ENCODE data around the gene ZNF787.
"Not testable (repeated sequence)": the region's sequence is repeated elsewhere in the genome, so short reads cannot be mapped to it uniquely, and the experiment has no call there.

Gene ZNF787

GRCh38 chr19:56101746-56102535 lies 19.2 kb downstream of the ZNF787 start:
- no peaks in the 10 kb centered on the region for H3K9me3 ChIP-seq (ENCODE audit: control insufficient read depth, low read length)

DNA sequence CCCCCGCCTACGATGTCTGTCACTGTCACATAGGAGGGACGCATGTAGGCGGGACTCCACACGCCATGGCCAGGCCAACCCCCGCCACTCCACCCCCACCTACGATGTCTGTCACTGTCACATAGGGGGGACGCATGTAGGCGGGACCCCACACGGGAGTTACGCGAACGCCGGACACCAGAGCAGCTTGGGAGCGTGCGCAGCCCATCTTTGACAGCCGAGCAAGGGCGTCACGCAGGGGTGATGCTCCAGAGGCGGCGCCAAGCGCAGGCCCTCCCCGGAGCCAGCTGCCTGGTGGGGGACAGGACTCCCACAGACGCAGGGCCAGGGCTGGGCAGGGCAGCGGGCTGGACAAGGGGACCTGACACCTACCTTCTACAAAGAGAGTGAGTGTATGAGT lies 20.0 kb downstream of the ZNF787 start:
- Histone ChIP-seq H3K4me3 (ENCODE audit: low read length) (no peak overlapping the region), H3K9me3 (ENCODE audit: control insufficient read depth, low read length) (no peaks in the 10 kb centered on the region), H3K27me3 (replicated peaks; ENCODE audit: control insufficient read depth, insufficient read depth, low read length) (no peaks in the 10 kb centered on the region), H3K9ac (ENCODE audit: low read length) (no peak overlapping the region), H3K4me1 (ENCODE audit: control insufficient read depth, insufficient read depth, low read length) (peaks cover 8% of the 10 kb centered on the region), H3K36me3 (ENCODE audit: control insufficient read depth, insufficient read depth, low read length, severe bottlenecking) (peaks cover 43% of the 10 kb centered on the region)
- no peak for DNase-seq (ENCODE audit: low read depth)

More at GRCh38 chr19:56101746-56102535, 19.2 kb downstream of the ZNF787 start:
- Histone ChIP-seq H3K27me3 (replicated peaks; ENCODE audit: control insufficient read depth, insufficient read depth, low read length) (no peaks in the 10 kb centered on the region), H3K4me1 (ENCODE audit: control insufficient read depth, insufficient read depth, low read length) (peaks cover 10% of the 10 kb centered on the region), H3K36me3 (ENCODE audit: control insufficient read depth, insufficient read depth, low read length, severe bottlenecking) (peaks cover 45% of the 10 kb centered on the region), H3K9ac (ENCODE audit: low read length) (no peak overlapping the region), H3K4me3 (ENCODE audit: low read length) (no peak overlapping the region)
- DNase-seq (ENCODE audit: low read depth): no peak

GRCh38 chr19:56099638-56100539 lies 21.2 kb downstream of the ZNF787 start:
- Histone ChIP-seq H3K36me3 (ENCODE audit: control insufficient read depth, insufficient read depth, low read length, severe bottlenecking) (peaks cover 50% of the 10 kb centered on the region), H3K9me3 (ENCODE audit: control insufficient read depth, low read length) (no peaks in the 10 kb centered on the region), H3K9ac (ENCODE audit: low read length) (no peak overlapping the region), H3K4me1 (ENCODE audit: control insufficient read depth, insufficient read depth, low read length) (no peaks in the 10 kb centered on the region), H3K27me3 (replicated peaks; ENCODE audit: control insufficient read depth, insufficient read depth, low read length) (no peaks in the 10 kb centered on the region), H3K4me3 (ENCODE audit: low read length) (no peak overlapping the region)
- DNase-seq (ENCODE audit: low read depth): no peak

- H3K9ac ChIP-seq (ENCODE audit: low read length): no peak overlapping the region
- no peaks in the 10 kb centered on the region for H3K9me3 ChIP-seq (ENCODE audit: control insufficient read depth, low read length)
- no peaks in the 10 kb centered on the region for H3K27me3 ChIP-seq (replicated peaks; ENCODE audit: control insufficient read depth, insufficient read depth, low read length)
- DNase-seq (ENCODE audit: low read depth): no peak
- peaks cover 50% of the 10 kb centered on the region for H3K36me3 ChIP-seq (ENCODE audit: control insufficient read depth, insufficient read depth, low read length, severe bottlenecking)
- no peak overlapping the region for H3K4me3 ChIP-seq (ENCODE audit: low read length)
- H3K4me1 ChIP-seq (ENCODE audit: control insufficient read depth, insufficient read depth, low read length): no peaks in the 10 kb centered on the region
Observed at GRCh38 chr19:56098731-56099568, 22.1 kb downstream of the ZNF787 start.

DNA sequence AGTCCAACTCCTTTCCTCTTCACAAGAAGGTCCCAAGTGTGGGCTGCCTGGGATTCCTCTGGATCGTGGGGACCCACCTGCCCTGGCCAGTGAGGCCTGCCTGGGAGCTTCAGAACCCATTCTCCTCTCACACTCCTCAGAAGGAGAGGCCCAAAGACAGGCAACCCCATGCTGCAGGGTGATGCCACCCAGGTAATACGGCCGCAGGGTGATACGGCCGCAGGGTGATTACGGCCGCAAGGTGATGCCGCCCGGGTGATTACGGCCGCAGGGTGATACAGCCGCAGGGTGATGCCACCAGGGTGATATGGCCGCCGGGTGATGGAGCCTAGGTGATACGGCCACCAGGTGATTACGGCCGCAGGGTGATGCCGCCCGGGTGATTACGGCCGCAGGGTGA lies 22.9 kb downstream of the ZNF787 start:
- not testable (repeated sequence) for H3K4me1 ChIP-seq (ENCODE audit: control insufficient read depth, insufficient read depth, low read length)
- peaks cover 56% of the 10 kb centered on the region for H3K36me3 ChIP-seq (ENCODE audit: control insufficient read depth, insufficient read depth, low read length, severe bottlenecking)

GRCh38 chr19:56097776-56098175 lies 23.3 kb downstream of the ZNF787 start:
- H3K36me3 ChIP-seq (ENCODE audit: control insufficient read depth, insufficient read depth, low read length, severe bottlenecking): peaks cover 58% of the 10 kb centered on the region
- no peaks in the 10 kb centered on the region for H3K9me3 ChIP-seq (ENCODE audit: control insufficient read depth, low read length)
- H3K9ac ChIP-seq (ENCODE audit: low read length): no peak overlapping the region
- no peaks in the 10 kb centered on the region for H3K4me1 ChIP-seq (ENCODE audit: control insufficient read depth, insufficient read depth, low read length)
- no peaks in the 10 kb centered on the region for H3K27me3 ChIP-seq (replicated peaks; ENCODE audit: control insufficient read depth, insufficient read depth, low read length)
- H3K4me3 ChIP-seq (ENCODE audit: low read length): no peak overlapping the region
- no peak for DNase-seq (ENCODE audit: low read depth)

More for the DNA sequence above, 22.9 kb downstream of the ZNF787 start:
- not testable (repeated sequence) for H3K9ac ChIP-seq (ENCODE audit: low read length); H3K4me3 ChIP-seq (ENCODE audit: low read length); H3K27me3 ChIP-seq (replicated peaks; ENCODE audit: control insufficient read depth, insufficient read depth, low read length); H3K9me3 ChIP-seq (ENCODE audit: control insufficient read depth, low read length); DNase-seq (ENCODE audit: low read depth)

GRCh38 chr19:56097306-56097705 lies 23.8 kb downstream of the ZNF787 start:
- no peak for DNase-seq (ENCODE audit: low read depth)
- Histone ChIP-seq H3K4me1 (ENCODE audit: control insufficient read depth, insufficient read depth, low read length) (no peaks in the 10 kb centered on the region), H3K27me3 (replicated peaks; ENCODE audit: control insufficient read depth, insufficient read depth, low read length) (no peaks in the 10 kb centered on the region), H3K9ac (ENCODE audit: low read length) (no peak overlapping the region), H3K4me3 (ENCODE audit: low read length) (no peak overlapping the region), H3K9me3 (ENCODE audit: control insufficient read depth, low read length) (no peaks in the 10 kb centered on the region), H3K36me3 (ENCODE audit: control insufficient read depth, insufficient read depth, low read length, severe bottlenecking) (peaks cover 56% of the 10 kb centered on the region)

DNA sequence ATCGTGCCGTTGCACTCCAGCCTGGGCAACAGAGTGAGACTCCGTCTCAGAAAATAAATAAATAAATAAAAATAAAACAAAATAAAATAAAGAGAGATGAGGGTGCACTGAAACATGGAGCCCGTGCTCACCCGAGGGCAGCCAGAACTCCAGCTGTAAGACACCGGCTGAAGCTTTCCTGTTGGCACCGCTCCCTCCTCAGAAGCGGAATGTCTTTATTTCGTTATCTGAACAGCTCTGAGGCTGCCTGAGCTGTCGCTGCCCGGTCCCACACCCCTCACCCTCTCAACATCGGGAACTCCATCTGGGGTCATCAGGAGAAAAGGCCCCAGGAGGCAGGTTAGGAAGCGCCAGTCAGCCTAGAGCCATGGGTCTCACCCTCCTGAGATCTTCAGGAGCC lies 24.4 kb downstream of the ZNF787 start:
- no peaks in the 10 kb centered on the region for H3K9me3 ChIP-seq (ENCODE audit: control insufficient read depth, low read length)
- H3K4me3 ChIP-seq (ENCODE audit: low read length): no peak overlapping the region
- H3K9ac ChIP-seq (ENCODE audit: low read length): no peak overlapping the region
- no peak for DNase-seq (ENCODE audit: low read depth)
- peaks cover 51% of the 10 kb centered on the region for H3K36me3 ChIP-seq (ENCODE audit: control insufficient read depth, insufficient read depth, low read length, severe bottlenecking)
- H3K4me1 ChIP-seq (ENCODE audit: control insufficient read depth, insufficient read depth, low read length): peaks cover 4% of the 10 kb centered on the region
- H3K27me3 ChIP-seq (replicated peaks; ENCODE audit: control insufficient read depth, insufficient read depth, low read length): no peaks in the 10 kb centered on the region

- H3K36me3 ChIP-seq (ENCODE audit: control insufficient read depth, insufficient read depth, low read length, severe bottlenecking): peaks cover 45% of the 10 kb centered on the region
- H3K4me3 ChIP-seq (ENCODE audit: low read length): no peak overlapping the region
- DNase-seq (ENCODE audit: low read depth): no peak
- H3K9me3 ChIP-seq (ENCODE audit: control insufficient read depth, low read length): no peaks in the 10 kb centered on the region
- H3K9ac ChIP-seq (ENCODE audit: low read length): no peak overlapping the region
- peaks cover 15% of the 10 kb centered on the region for H3K4me1 ChIP-seq (ENCODE audit: control insufficient read depth, insufficient read depth, low read length)
- H3K27me3 ChIP-seq (replicated peaks; ENCODE audit: control insufficient read depth, insufficient read depth, low read length): no peaks in the 10 kb centered on the region
Observed at GRCh38 chr19:56094449-56094848, 26.6 kb downstream of the ZNF787 start.

DNA sequence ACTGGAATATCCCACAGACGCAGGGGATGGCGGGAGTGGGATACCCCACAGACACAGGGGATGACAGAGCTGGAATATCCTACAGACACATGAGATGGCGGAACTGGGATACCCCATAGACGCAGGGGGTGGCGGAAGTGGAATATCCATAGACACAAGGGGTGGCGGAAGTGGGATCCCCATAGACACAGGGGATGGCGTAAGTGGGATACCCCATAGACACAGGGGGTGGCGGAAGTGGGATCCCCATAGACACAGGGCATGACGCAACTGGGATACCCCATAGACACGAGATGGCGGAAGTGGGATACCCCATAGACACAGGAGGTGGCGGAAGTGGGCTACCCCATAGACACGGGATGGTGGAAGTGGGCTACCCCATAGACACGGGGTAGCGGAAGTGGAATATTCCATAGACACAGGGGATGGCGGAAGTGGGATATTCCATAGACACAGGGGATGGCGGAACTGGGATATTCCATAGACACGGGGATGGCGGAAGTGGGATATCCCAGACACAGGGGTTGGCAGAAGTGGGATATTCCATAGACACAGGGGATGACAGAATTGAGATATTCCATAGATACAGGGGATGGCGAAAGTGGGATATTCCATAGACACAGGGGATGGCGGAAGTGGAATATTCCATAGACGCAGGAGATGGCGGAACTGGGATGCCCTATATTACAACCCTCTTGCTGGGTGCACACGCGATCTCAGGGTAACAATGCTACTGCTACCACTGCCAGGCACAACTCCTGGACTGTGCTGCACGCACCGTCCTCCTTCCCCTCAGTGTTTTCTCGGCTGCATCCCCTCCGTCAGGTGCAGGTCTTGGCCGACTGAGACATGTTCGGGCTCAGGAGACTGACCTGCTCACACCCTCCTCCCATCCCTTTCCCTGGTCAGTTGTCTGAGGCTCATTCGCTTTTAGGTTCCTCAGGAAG lies 28.1 kb downstream of the ZNF787 start:
- no peaks in the 10 kb centered on the region for H3K9me3 ChIP-seq (ENCODE audit: control insufficient read depth, low read length)
- peaks cover 37% of the 10 kb centered on the region for H3K36me3 ChIP-seq (ENCODE audit: control insufficient read depth, insufficient read depth, low read length, severe bottlenecking)

More for the DNA sequence above, 28.1 kb downstream of the ZNF787 start:
- no peak overlapping the region for H3K4me3 ChIP-seq (ENCODE audit: low read length)
- H3K9ac ChIP-seq (ENCODE audit: low read length): no peak overlapping the region
- peaks cover 15% of the 10 kb centered on the region for H3K4me1 ChIP-seq (ENCODE audit: control insufficient read depth, insufficient read depth, low read length)
- no peak for DNase-seq (ENCODE audit: low read depth)
- H3K27me3 ChIP-seq (replicated peaks; ENCODE audit: control insufficient read depth, insufficient read depth, low read length): no peaks in the 10 kb centered on the region
